Thoracic aorta (tissue), 2 donors: ENCODE results near the gene PLCB1. TPM values are rescaled to one million over a fixed set of nuclear protein-coding genes. Genes with fewer than 3 reads are reported as not detected.

ENCODE experiments used
- ATAC-seq: fragments of 150-250 bp; one replicate; pipeline ENCODE4 v1.8.0; 2017; ENCODE audit warnings: low read depth; ENCODE audit not compliant: insufficient number of reproducible peaks, low FRiP score
- DNase-seq: peaks from one replicate; pipeline ENCODE4 v3.0.0-alpha.2; 2020; ENCODE audit warnings: low spot score
- H3K27ac ChIP-seq, 2 donors: fragments of 200-600 bp; sonication (generic); 1 replicate in 1 of 2; 2 replicates in 1 of 2; pipeline ENCODE4 v1.5.1; 2016; ENCODE audit warnings: mild to moderate bottlenecking in 2 of 2, moderate library complexity in 2 of 2
- H3K27me3 ChIP-seq: fragments of 200-600 bp; sonication (generic); replicated peaks from 2 replicates; pipeline ENCODE4 v1.6.0; 2016; ENCODE audit warnings: mild to moderate bottlenecking; ENCODE audit not compliant: insufficient read depth
- H3K36me3 ChIP-seq: fragments of 200-600 bp; sonication (generic); one replicate; pipeline ENCODE4 v1.5.1; 2016
- H3K4me1 ChIP-seq, 2 donors: fragments of 200-600 bp; sonication (generic); 1 replicate in 1 of 2; 2 replicates in 1 of 2; pipeline versions ENCODE4 v1.5.1 to v1.6.0; 2016; ENCODE audit warnings: low read depth in 2 of 2, mild to moderate bottlenecking in 1 of 2; ENCODE audit not compliant: control insufficient read depth in 1 of 2
- H3K4me3 ChIP-seq: fragments of 200-600 bp; sonication (generic); 2 replicates; pipeline ENCODE4 v1.5.1; 2016; ENCODE audit warnings: mild to moderate bottlenecking
- H3K9me3 ChIP-seq: fragments of 200-600 bp; sonication (generic); 2 replicates; pipeline ENCODE4 v1.5.1; 2016
- total RNA-seq, 2 donors: library from RNA; depleted of rRNA; stranded (reverse); fragments of >200 nt; gene quantifications; one replicate each; pipeline versions ENCODE4 v1.1.0 to v1.2.3, GENCODE V29; 2016
- TF ChIP-seq, protein P1 (sequence below): fragments of 200-600 bp; sonication (generic); IDR thresholded peaks from one replicate; pipeline ENCODE4 v1.5.1; 2019; ENCODE audit warnings: antibody characterized with exemption

Gene PLCB1
- total RNA-seq, 2 donors from 2014 or later: 10.8 to 16.3 TPM

- Histone ChIP-seq H3K4me1 (no peaks in the 10 kb centered on the region), H3K36me3 (no peaks in the 10 kb centered on the region), H3K4me3 (no peak overlapping the region), H3K9me3 (no peaks in the 10 kb centered on the region), H3K27me3 (no peaks in the 10 kb centered on the region), H3K27ac (no peak overlapping the region)
- ATAC-seq (no peak), DNase-seq (no peak)
- TF ChIP-seq, protein P1, sequence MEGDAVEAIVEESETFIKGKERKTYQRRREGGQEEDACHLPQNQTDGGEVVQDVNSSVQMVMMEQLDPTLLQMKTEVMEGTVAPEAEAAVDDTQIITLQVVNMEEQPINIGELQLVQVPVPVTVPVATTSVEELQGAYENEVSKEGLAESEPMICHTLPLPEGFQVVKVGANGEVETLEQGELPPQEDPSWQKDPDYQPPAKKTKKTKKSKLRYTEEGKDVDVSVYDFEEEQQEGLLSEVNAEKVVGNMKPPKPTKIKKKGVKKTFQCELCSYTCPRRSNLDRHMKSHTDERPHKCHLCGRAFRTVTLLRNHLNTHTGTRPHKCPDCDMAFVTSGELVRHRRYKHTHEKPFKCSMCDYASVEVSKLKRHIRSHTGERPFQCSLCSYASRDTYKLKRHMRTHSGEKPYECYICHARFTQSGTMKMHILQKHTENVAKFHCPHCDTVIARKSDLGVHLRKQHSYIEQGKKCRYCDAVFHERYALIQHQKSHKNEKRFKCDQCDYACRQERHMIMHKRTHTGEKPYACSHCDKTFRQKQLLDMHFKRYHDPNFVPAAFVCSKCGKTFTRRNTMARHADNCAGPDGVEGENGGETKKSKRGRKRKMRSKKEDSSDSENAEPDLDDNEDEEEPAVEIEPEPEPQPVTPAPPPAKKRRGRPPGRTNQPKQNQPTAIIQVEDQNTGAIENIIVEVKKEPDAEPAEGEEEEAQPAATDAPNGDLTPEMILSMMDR: no peak
These were observed 159.8 kb downstream of the PLCB1 start for GRCh38 chr20:8291873-8292272.

DNA sequence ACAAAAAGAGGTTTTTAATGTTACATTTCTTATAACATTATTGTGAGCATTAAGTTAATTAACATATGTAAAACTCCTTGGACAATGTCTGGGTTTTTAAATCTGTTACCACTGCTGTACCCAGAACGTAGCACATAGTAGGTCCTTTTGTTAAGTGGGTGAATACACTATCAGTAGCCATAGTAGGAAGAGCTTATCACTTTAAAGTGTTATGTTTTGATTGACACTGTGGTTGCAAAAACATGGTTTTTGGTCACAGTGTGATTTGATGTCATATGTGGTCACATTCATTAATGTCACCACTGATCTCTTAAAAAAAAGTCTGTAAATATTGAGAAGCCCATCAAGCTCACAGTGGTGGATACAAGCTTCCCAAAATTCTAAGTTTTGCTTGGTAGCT is 160.7 kb downstream of the PLCB1 start:
- Histone ChIP-seq H3K27ac (no peak overlapping the region), H3K27me3 (no peaks in the 10 kb centered on the region), H3K4me1 (no peaks in the 10 kb centered on the region), H3K36me3 (no peaks in the 10 kb centered on the region), H3K9me3 (no peaks in the 10 kb centered on the region), H3K4me3 (no peak overlapping the region)
- no peak for DNase-seq
- TF ChIP-seq, protein P1: no peak
- ATAC-seq: no peak

DNA sequence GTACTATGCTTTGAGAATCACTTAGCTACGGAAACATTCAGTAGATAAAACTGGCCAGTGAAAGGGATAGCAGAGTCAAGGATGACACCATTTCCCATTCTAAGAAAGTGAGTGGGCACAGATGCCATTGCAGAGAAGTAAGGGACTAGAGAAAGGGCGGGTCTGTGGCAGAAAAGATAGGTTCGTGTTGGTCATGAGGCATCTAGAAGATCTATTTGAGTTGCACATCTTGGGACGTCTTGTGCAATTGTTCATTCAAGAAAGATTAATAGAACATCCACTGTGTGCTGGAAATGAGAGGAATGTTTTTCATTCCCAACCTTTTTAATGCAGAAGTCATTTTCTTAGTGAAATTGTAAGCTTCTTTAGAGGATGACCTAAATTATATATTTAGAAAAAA is 161.7 kb downstream of the PLCB1 start:
- H3K27ac ChIP-seq: no peak overlapping the region
- TF ChIP-seq, protein P1: no peak
- DNase-seq: no peak
- H3K4me3 ChIP-seq: no peak overlapping the region
- H3K27me3 ChIP-seq: no peaks in the 10 kb centered on the region
- H3K9me3 ChIP-seq: no peaks in the 10 kb centered on the region
- no peaks in the 10 kb centered on the region for H3K36me3 ChIP-seq
- H3K4me1 ChIP-seq: no peaks in the 10 kb centered on the region
- no peak for ATAC-seq

DNA sequence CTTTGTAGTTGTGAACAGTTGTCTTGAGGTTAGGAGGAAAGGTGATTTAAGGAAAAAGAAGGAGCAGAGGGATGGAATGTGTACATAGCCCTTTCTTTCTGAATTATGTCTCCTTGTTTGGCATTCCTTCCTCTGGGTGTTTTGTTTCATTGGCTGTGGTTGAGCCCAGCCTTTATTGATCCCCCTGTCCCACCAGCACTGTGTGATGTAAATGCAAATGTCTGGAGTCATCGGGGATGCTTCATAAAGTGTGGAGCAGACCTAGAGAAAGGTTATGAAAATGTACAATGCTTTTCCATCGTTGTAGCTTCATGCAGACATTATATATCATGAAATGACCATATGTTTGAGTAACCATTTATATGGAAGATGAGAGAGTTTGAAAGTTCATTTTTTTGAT is 164.5 kb downstream of the PLCB1 start:
- ATAC-seq (no peak), DNase-seq (no peak)
- H3K27me3 ChIP-seq: no peaks in the 10 kb centered on the region

DNA sequence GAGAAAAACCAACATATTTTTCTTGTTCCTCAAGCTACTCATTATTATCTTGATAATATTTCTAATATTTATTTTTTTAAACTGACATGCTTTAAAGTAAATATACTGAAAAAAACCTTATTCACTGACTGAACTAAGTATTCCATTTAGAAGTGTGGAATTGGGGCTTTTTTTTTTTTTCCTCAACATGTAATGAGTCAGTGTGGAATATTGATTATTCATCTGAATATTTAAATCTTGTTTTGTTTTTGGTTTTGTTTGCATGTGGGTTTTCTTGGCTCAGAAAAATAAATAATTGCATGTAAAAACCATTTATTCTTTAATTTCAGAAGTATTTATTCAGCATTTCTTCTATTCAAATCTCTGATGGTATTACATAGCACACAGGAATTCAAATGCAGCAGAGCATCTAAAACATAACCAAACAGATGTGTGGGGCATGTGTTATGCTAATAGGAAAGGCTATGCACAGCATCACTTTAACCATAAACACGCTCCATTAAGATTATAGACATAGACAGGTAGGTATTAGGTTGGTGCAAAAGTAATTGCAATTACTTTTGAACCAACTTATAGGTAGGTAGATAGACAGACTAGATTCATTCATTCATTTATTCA is 166.5 kb downstream of the PLCB1 start:
- H3K36me3 ChIP-seq: no peaks in the 10 kb centered on the region
- no peak for ATAC-seq
- H3K9me3 ChIP-seq: no peaks in the 10 kb centered on the region

More for the DNA sequence above, 164.5 kb downstream of the PLCB1 start:
- Histone ChIP-seq H3K27ac (no peak overlapping the region), H3K4me3 (no peak overlapping the region), H3K36me3 (no peaks in the 10 kb centered on the region), H3K4me1 (no peaks in the 10 kb centered on the region), H3K9me3 (no peaks in the 10 kb centered on the region)
- TF ChIP-seq, protein P1: no peak

More for the DNA sequence above, 166.5 kb downstream of the PLCB1 start:
- no peaks in the 10 kb centered on the region for H3K4me1 ChIP-seq
- H3K27me3 ChIP-seq: no peaks in the 10 kb centered on the region
- H3K27ac ChIP-seq: no peak overlapping the region
- TF ChIP-seq, protein P1: no peak
- no peak overlapping the region for H3K4me3 ChIP-seq
- no peak for DNase-seq
